HEK293 (cell line): ENCODE measurements around the gene ZNF488.

ENCODE experiments used
- CTCF ChIA-PET: fragments of 350-600 bp; formaldehyde crosslinking; extraction: SDS; loops from one replicate; lab custom pipeline; 2021; ENCODE audit warnings: antibody characterized with exemption; lab: Yijun Ruan, JAX
- POLR2A ChIA-PET: fragments of 300-600 bp; formaldehyde crosslinking; extraction: SDS; loops from one replicate; lab custom pipeline; 2020; ENCODE audit warnings: antibody characterized with exemption, inconsistent platforms; lab: Yijun Ruan, JAX
- H3K27ac ChIP-seq: fragments of 200-500 bp; sonication (Bioruptor generic); 2 replicates; pipeline ENCODE4 v1.5.1; 2014; ENCODE audit warnings: low read depth, low read length, control low read depth, inconsistent platforms; ENCODE audit errors: extremely low read depth
- H3K36me3 ChIP-seq, 2 experiments: fragments of 200-500 bp in 1 of 2; sonication (Bioruptor generic) in 1 of 2; 1 replicate in 1 of 2; 2 replicates in 1 of 2; pipeline ENCODE4 v1.5.1; 2014 to 2017; ENCODE audit warnings: inconsistent platforms in 2 of 2, low read length in 2 of 2; ENCODE audit not compliant: control insufficient read depth in 2 of 2, insufficient read depth in 1 of 2
- H3K4me1 ChIP-seq: fragments of 200-500 bp; sonication (Bioruptor generic); 2 replicates; pipeline ENCODE4 v1.5.1; 2014; ENCODE audit warnings: mild to moderate bottlenecking, low read length, inconsistent platforms; ENCODE audit not compliant: control insufficient read depth, insufficient read depth
- H3K4me3 ChIP-seq: 2 replicates; pipeline ENCODE4 v1.5.1; 2011; ENCODE audit warnings: low read depth, mild to moderate bottlenecking, control low read depth, low read length, moderate library complexity
- H3K9me3 ChIP-seq: fragments of 200-500 bp; sonication (Bioruptor generic); 2 replicates; pipeline ENCODE4 v1.5.1; 2014; ENCODE audit warnings: low read depth, low read length, inconsistent platforms; ENCODE audit not compliant: control insufficient read depth, insufficient read depth
- GLIS2 ChIP-seq: fragments of 450-650 bp; formaldehyde crosslinking; IDR thresholded peaks from 2 replicates; pipeline ENCODE4 v1.5.1; 2016; ENCODE audit warnings: missing biosample characterization, missing genetic modification characterization
- KLF8 ChIP-seq: fragments of 450-650 bp; formaldehyde crosslinking; IDR thresholded peaks from 2 replicates; pipeline ENCODE4 v1.5.1; 2016; ENCODE audit warnings: missing biosample characterization, missing genetic modification characterization
- YY1 ChIP-seq: fragments of 450-650 bp; formaldehyde crosslinking; IDR thresholded peaks from 2 replicates; pipeline ENCODE4 v1.5.1; 2018; ENCODE audit warnings: missing biosample characterization, missing genetic modification characterization
- ZNF121 ChIP-seq: fragments of 450-650 bp; formaldehyde crosslinking; IDR thresholded peaks from 2 replicates; pipeline ENCODE4 v1.5.1; 2016; ENCODE audit warnings: missing biosample characterization, missing genetic modification characterization
- ZNF16 ChIP-seq: fragments of 450-650 bp; formaldehyde crosslinking; IDR thresholded peaks from 2 replicates; pipeline ENCODE4 v1.5.1; 2016; ENCODE audit warnings: low read depth, missing biosample characterization, missing genetic modification characterization
- ZNF202 ChIP-seq: fragments of 450-650 bp; formaldehyde crosslinking; IDR thresholded peaks from 2 replicates; pipeline ENCODE4 v1.5.1; 2016; ENCODE audit warnings: missing biosample characterization, missing genetic modification characterization, borderline replicate concordance
- ZNF211 ChIP-seq: fragments of 450-650 bp; formaldehyde crosslinking; IDR thresholded peaks from 2 replicates; pipeline ENCODE4 v1.5.1; 2016; ENCODE audit warnings: low read depth, missing biosample characterization, missing genetic modification characterization
- ZNF274 ChIP-seq, 2 experiments: fragments of 200-500 bp in 1 of 2; fragments of 450-650 bp in 1 of 2; sonication (Bioruptor generic) in 1 of 2; formaldehyde crosslinking in 1 of 2; IDR thresholded peaks; 2 replicates each; pipeline versions ENCODE4 v1.5.1 to v1.6.1; 2014 to 2016; ENCODE audit warnings: borderline replicate concordance in 1 of 2, inconsistent platforms in 1 of 2, low read length in 1 of 2, missing biosample characterization in 1 of 2, missing genetic modification characterization in 1 of 2
- ZNF394 ChIP-seq: fragments of 450-650 bp; formaldehyde crosslinking; IDR thresholded peaks from 2 replicates; pipeline ENCODE4 v1.5.1; 2016; ENCODE audit warnings: missing biosample characterization, missing genetic modification characterization, mild to moderate bottlenecking, moderate library complexity, borderline replicate concordance
- ZNF610 ChIP-seq: fragments of 450-650 bp; formaldehyde crosslinking; IDR thresholded peaks from 2 replicates; pipeline ENCODE4 v1.5.1; 2016; ENCODE audit warnings: missing biosample characterization, missing genetic modification characterization, borderline replicate concordance
- ZNF664 ChIP-seq: fragments of 450-650 bp; formaldehyde crosslinking; IDR thresholded peaks from 2 replicates; pipeline ENCODE4 v1.5.1; 2016; ENCODE audit warnings: missing biosample characterization, missing genetic modification characterization
- ZNF704 ChIP-seq: fragments of 450-650 bp; formaldehyde crosslinking; IDR thresholded peaks from 2 replicates; pipeline ENCODE4 v1.5.1; 2016; ENCODE audit warnings: missing biosample characterization, missing genetic modification characterization
- ZNF777 ChIP-seq: fragments of 450-650 bp; formaldehyde crosslinking; IDR thresholded peaks from 2 replicates; pipeline ENCODE4 v1.5.1; 2017; ENCODE audit warnings: missing biosample characterization, missing genetic modification characterization, borderline replicate concordance
- ZNF791 ChIP-seq: fragments of 450-650 bp; formaldehyde crosslinking; IDR thresholded peaks from 2 replicates; pipeline ENCODE4 v1.5.1; 2016; ENCODE audit warnings: missing biosample characterization, missing genetic modification characterization
- TF ChIP-seq, protein P1 (sequence below): fragments of 450-650 bp; formaldehyde crosslinking; IDR thresholded peaks from 2 replicates; pipeline ENCODE4 v1.5.0; 2017; ENCODE audit warnings: missing biosample characterization, missing genetic modification characterization, borderline replicate concordance
- TF ChIP-seq, protein P2 (sequence below): fragments of 450-650 bp; formaldehyde crosslinking; IDR thresholded peaks from 2 replicates; pipeline ENCODE4 v1.5.1; 2016; ENCODE audit warnings: missing biosample characterization, missing genetic modification characterization
- TF ChIP-seq, protein P3 (sequence below): fragments of 450-650 bp; formaldehyde crosslinking; IDR thresholded peaks from 2 replicates; pipeline ENCODE4 v1.5.1; 2016; ENCODE audit warnings: missing biosample characterization, missing genetic modification characterization

Gene ZNF488

DNA sequence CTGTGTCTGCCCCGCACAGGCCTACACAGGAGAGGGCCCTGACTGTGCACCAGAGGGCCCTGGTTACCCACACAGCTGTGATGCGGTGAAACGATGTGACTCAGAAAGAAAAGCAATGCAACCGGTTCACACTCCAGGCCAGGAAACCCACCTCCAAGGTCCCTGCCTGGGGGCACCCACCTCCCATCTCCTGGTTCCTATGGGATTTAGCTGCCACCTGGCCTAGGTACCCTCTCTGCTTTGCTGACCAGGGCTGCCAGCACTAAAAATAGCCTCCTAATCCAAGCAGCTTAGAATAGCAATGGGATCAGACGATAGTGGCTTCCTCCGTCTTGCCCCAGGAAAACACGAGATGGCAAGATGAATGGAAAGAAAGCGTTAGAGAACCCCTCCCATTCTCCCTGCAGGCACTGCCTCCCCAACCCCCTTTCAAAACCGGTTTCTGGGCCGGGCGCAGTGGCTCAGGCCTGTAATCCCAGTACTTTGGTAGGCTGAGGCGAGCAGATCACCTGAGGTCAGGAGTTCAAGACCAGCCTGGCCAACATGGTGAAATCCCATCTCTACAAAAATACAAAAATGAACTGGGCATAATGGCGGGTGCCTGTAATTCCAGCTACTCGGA is 23.6 kb downstream of the ZNF488 start (continued):
- no peak for TF ChIP-seq ZNF121 (tag by site-specific recombination)
- no peak for TF ChIP-seq ZNF791 (tag by site-specific recombination)
- TF ChIP-seq, protein P1, sequence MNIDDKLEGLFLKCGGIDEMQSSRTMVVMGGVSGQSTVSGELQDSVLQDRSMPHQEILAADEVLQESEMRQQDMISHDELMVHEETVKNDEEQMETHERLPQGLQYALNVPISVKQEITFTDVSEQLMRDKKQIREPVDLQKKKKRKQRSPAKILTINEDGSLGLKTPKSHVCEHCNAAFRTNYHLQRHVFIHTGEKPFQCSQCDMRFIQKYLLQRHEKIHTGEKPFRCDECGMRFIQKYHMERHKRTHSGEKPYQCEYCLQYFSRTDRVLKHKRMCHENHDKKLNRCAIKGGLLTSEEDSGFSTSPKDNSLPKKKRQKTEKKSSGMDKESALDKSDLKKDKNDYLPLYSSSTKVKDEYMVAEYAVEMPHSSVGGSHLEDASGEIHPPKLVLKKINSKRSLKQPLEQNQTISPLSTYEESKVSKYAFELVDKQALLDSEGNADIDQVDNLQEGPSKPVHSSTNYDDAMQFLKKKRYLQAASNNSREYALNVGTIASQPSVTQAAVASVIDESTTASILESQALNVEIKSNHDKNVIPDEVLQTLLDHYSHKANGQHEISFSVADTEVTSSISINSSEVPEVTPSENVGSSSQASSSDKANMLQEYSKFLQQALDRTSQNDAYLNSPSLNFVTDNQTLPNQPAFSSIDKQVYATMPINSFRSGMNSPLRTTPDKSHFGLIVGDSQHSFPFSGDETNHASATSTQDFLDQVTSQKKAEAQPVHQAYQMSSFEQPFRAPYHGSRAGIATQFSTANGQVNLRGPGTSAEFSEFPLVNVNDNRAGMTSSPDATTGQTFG (tag by site-specific recombination), result no peak
- no peak for TF ChIP-seq ZNF211 (tag by site-specific recombination)

DNA sequence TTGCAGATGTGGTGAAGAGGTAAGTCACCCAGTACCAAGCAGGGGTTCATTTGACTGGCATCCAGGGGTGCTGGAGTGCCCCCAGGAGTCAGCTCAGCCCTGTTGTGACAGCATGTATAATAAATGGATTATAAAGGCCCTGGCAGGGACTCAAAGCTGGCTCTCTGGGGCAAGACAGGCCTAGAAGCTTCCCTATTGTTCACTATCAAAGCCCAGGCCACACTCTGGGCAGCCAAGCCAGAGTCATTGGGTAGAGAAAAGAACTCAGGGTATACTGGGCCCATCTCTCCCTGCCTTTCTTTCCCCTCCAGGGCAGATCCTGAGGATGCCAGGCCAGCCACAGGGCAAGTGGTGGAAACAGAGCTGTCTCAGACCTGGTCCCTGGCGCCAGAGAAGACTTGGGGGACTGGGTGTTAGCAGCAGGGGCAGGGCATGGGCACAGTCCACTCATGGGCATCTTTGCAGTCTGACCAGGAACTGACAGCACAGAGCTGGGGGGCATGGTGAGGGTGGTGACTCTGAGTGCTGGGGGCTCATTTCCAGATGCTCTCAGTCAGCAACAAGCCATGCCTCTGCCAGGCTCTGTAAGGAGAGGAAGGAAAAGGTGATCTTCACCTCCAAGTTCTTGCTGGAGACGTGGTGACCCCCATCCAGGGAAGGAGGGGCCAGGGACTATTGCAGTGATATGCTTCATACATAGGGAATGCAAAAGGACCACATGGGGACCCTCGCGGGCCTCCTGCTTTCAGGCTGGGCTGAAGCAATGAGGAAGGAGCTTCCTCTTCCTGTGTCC is 24.3 kb downstream of the ZNF488 start:
- no peak overlapping the region for H3K27ac ChIP-seq
- H3K36me3 ChIP-seq, result no peaks in the 10 kb centered on the region
- no peaks in the 10 kb centered on the region for H3K9me3 ChIP-seq
- TF ChIP-seq ZNF610 (tag by site-specific recombination) (no peak), KLF8 (no peak), ZNF664 (tag by site-specific recombination) (no peak), ZNF704 (no peak), ZNF394 (no peak), YY1 (tag by site-specific recombination) (no peak), ZNF202 (no peak), ZNF274 (IDR thresholded peaks at IDR 0.05; ENCODE audit: low read length) (no peak), ZNF274 (tag by site-specific recombination; IDR thresholded peaks at IDR 0.05; ENCODE audit: borderline replicate concordance) (no peak), ZNF777 (no peak), ZNF16 (no peak), GLIS2 (no peak)
- TF ChIP-seq, protein P2, sequence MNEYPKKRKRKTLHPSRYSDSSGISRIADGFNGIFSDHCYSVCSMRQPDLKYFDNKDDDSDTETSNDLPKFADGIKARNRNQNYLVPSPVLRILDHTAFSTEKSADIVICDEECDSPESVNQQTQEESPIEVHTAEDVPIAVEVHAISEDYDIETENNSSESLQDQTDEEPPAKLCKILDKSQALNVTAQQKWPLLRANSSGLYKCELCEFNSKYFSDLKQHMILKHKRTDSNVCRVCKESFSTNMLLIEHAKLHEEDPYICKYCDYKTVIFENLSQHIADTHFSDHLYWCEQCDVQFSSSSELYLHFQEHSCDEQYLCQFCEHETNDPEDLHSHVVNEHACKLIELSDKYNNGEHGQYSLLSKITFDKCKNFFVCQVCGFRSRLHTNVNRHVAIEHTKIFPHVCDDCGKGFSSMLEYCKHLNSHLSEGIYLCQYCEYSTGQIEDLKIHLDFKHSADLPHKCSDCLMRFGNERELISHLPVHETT (tag by site-specific recombination), result no peak
- TF ChIP-seq, protein P3, sequence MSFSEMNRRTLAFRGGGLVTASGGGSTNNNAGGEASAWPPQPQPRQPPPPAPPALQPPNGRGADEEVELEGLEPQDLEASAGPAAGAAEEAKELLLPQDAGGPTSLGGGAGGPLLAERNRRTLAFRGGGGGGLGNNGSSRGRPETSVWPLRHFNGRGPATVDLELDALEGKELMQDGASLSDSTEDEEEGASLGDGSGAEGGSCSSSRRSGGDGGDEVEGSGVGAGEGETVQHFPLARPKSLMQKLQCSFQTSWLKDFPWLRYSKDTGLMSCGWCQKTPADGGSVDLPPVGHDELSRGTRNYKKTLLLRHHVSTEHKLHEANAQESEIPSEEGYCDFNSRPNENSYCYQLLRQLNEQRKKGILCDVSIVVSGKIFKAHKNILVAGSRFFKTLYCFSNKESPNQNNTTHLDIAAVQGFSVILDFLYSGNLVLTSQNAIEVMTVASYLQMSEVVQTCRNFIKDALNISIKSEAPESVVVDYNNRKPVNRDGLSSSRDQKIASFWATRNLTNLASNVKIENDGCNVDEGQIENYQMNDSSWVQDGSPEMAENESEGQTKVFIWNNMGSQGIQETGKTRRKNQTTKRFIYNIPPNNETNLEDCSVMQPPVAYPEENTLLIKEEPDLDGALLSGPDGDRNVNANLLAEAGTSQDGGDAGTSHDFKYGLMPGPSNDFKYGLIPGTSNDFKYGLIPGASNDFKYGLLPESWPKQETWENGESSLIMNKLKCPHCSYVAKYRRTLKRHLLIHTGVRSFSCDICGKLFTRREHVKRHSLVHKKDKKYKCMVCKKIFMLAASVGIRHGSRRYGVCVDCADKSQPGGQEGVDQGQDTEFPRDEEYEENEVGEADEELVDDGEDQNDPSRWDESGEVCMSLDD (tag by site-specific recombination), result no peak
- ChIA-PET CTCF (interaction anchor here (1.0 to 3.1 kb wide), 6 partner anchors 11 to 1130 kb away, joined by 3 to 19 read pairs (median 4); no protein-coding TSS in a partner anchor), POLR2A (no interaction called here)
- H3K4me1 ChIP-seq, result no peaks in the 10 kb centered on the region
- no peak overlapping the region for H3K4me3 ChIP-seq
